Left ventricle myocardium inferior (tissue), 1 donor: ENCODE data around the gene NFASC. TPM values are rescaled to one million over a fixed set of nuclear protein-coding genes. Genes with fewer than 3 reads are reported as not detected.

Experiments
- DNase-seq: peaks from one replicate; pipeline ENCODE4 v3.0.0-alpha.2; 2020
- H3K27ac ChIP-seq: fragments of 200-600 bp; replicated peaks from 2 replicates; pipeline ENCODE4 v1.8.0; 2021
- H3K27me3 ChIP-seq: fragments of 200-600 bp; 2 replicates; pipeline ENCODE4 v1.8.0; 2021; ENCODE audit warnings: low read depth
- H3K36me3 ChIP-seq: fragments of 200-600 bp; 2 replicates; pipeline ENCODE4 v1.8.0; 2021
- H3K4me1 ChIP-seq: fragments of 200-600 bp; 2 replicates; pipeline ENCODE4 v1.8.0; 2021
- H3K4me3 ChIP-seq: fragments of 200-600 bp; 2 replicates; pipeline ENCODE4 v1.8.0; 2021; ENCODE audit warnings: mild to moderate bottlenecking, moderate library complexity
- H3K9me3 ChIP-seq: fragments of 200-600 bp; replicated peaks from 2 replicates; pipeline ENCODE4 v1.8.0; 2021
- intact Hi-C: fragments of 100-400 bp; cut with micrococcal nuclease; formaldehyde crosslinking; loops from one replicate; pipeline ENCODE4 v1.11.0; 2022
- total RNA-seq: library from RNA; stranded (reverse); fragmentation: NEBNext Ultra II Directional; extraction: Animal tissue kit (Norgen Biotek cat#: 25700); gene quantifications from one replicate; pipeline ENCODE4 v1.2.1, GENCODE V29; 2021
- TF ChIP-seq, protein P1 (sequence below): fragments of 200-600 bp; IDR thresholded peaks from 2 replicates; pipeline ENCODE4 v1.8.0; 2021; ENCODE audit warnings: antibody characterized with exemption, mild to moderate bottlenecking, borderline replicate concordance
- donor health status: DM: no; HTN: yes; CAD: no; lungs with severe emphysema.

NFASC gene
- total RNA-seq, 1 donor from 2014 or later: 8.2 TPM

- H3K4me1 ChIP-seq: peaks cover 12% of the 10 kb centered on the region
- DNase-seq: no peak
- no peak overlapping the region for H3K27ac ChIP-seq
- TF ChIP-seq, protein P1, sequence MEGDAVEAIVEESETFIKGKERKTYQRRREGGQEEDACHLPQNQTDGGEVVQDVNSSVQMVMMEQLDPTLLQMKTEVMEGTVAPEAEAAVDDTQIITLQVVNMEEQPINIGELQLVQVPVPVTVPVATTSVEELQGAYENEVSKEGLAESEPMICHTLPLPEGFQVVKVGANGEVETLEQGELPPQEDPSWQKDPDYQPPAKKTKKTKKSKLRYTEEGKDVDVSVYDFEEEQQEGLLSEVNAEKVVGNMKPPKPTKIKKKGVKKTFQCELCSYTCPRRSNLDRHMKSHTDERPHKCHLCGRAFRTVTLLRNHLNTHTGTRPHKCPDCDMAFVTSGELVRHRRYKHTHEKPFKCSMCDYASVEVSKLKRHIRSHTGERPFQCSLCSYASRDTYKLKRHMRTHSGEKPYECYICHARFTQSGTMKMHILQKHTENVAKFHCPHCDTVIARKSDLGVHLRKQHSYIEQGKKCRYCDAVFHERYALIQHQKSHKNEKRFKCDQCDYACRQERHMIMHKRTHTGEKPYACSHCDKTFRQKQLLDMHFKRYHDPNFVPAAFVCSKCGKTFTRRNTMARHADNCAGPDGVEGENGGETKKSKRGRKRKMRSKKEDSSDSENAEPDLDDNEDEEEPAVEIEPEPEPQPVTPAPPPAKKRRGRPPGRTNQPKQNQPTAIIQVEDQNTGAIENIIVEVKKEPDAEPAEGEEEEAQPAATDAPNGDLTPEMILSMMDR: no peak
- no peak overlapping the region for H3K4me3 ChIP-seq
- no peaks in the 10 kb centered on the region for H3K36me3 ChIP-seq
- H3K27me3 ChIP-seq: peaks cover 49% of the 10 kb centered on the region
- intact Hi-C loops: no loop called here
- no peaks in the 10 kb centered on the region for H3K9me3 ChIP-seq
These were observed 145.9 kb downstream of the NFASC start for GRCh38 chr1:205016584-205016983.

GRCh38 chr1:205017001-205017400 lies 146.3 kb downstream of the NFASC start:
- Histone ChIP-seq H3K4me3 (no peak overlapping the region), H3K27ac (no peak overlapping the region), H3K27me3 (peaks cover 49% of the 10 kb centered on the region), H3K9me3 (no peaks in the 10 kb centered on the region), H3K36me3 (no peaks in the 10 kb centered on the region), H3K4me1 (peaks cover 12% of the 10 kb centered on the region)
- TF ChIP-seq, protein P1: no peak
- no peak for DNase-seq
- intact Hi-C loops: no loop called here

DNA sequence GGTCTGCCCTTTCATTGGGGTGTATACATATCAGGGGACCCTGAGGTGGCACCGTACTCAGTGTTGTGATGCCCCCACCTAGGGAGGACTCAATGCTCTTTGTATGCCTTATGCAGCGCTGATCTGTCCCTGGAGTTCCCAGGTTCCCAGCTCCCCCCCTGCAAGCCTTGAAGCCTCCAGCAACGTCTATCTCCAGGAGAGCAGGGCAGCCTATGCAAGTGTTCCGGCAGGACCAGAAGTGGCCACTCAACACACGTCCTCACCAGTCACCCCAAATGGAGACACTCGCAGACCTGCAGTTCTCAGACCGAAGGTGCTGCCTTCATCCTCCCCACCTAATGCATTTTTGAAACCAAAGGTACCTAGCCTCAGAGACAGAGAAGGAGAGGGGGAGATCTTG lies 147.1 kb downstream of the NFASC start:
- Histone ChIP-seq H3K27ac (no peak overlapping the region), H3K27me3 (peaks cover 49% of the 10 kb centered on the region), H3K4me1 (peaks cover 12% of the 10 kb centered on the region), H3K4me3 (no peak overlapping the region), H3K36me3 (no peaks in the 10 kb centered on the region), H3K9me3 (no peaks in the 10 kb centered on the region)
- intact Hi-C loops: no loop called here
- no peak for DNase-seq
- TF ChIP-seq, protein P1: no peak

GRCh38 chr1:205018381-205018780 lies 147.7 kb downstream of the NFASC start:
- no peak for DNase-seq
- intact Hi-C loops: no loop called here
- no peaks in the 10 kb centered on the region for H3K9me3 ChIP-seq
- H3K27me3 ChIP-seq: peaks cover 52% of the 10 kb centered on the region
- H3K27ac ChIP-seq: no peak overlapping the region
- H3K36me3 ChIP-seq: no peaks in the 10 kb centered on the region
- no peak overlapping the region for H3K4me3 ChIP-seq
- peaks cover 11% of the 10 kb centered on the region for H3K4me1 ChIP-seq
- TF ChIP-seq, protein P1: no peak

- Histone ChIP-seq H3K4me3 (no peak overlapping the region), H3K9me3 (no peaks in the 10 kb centered on the region), H3K27ac (no peak overlapping the region), H3K4me1 (no peaks in the 10 kb centered on the region), H3K36me3 (no peaks in the 10 kb centered on the region), H3K27me3 (peaks cover 57% of the 10 kb centered on the region)
- TF ChIP-seq, protein P1: no peak
- intact Hi-C loops: no loop called here
- DNase-seq: no peak
These were observed 149.8 kb downstream of the NFASC start for GRCh38 chr1:205020466-205020865.

DNA sequence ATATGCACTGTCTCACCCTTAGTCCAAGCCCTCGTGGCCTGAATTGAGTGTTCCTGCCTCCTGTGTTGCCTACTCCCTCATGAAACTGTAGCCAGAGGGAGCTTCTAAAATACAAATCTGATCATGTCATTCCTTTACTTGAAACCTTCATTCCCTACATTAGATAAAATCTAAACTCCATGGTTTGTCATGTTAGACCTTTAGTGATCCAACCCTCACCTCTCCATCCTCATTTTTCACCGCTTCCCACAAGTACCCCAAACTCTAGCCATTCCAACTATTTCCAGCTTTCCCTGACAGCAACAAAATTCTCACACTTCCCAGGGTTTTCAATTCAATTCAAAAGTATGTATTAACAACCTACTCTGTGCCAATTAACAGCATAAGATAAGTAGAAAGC lies 154.0 kb downstream of the NFASC start:
- H3K27me3 ChIP-seq: peaks cover 64% of the 10 kb centered on the region
- H3K4me1 ChIP-seq: no peaks in the 10 kb centered on the region
- no peak overlapping the region for H3K4me3 ChIP-seq
- no peaks in the 10 kb centered on the region for H3K36me3 ChIP-seq
- H3K27ac ChIP-seq: no peak overlapping the region
- H3K9me3 ChIP-seq: no peaks in the 10 kb centered on the region
- no peak for DNase-seq
- intact Hi-C loops: no loop called here
- TF ChIP-seq, protein P1: no peak
